ENCODE measurements around the gene KIF26A. TPM values are rescaled to one million over a fixed set of nuclear protein-coding genes. Genes with fewer than 3 reads are reported as not detected.
"Not testable (repeated sequence)": the region's sequence is repeated elsewhere in the genome, so short reads cannot be mapped to it uniquely, and the experiment has no call there.

Gene KIF26A
- polyA plus RNA-seq, 1 experiment: 0.10 TPM

DNA sequence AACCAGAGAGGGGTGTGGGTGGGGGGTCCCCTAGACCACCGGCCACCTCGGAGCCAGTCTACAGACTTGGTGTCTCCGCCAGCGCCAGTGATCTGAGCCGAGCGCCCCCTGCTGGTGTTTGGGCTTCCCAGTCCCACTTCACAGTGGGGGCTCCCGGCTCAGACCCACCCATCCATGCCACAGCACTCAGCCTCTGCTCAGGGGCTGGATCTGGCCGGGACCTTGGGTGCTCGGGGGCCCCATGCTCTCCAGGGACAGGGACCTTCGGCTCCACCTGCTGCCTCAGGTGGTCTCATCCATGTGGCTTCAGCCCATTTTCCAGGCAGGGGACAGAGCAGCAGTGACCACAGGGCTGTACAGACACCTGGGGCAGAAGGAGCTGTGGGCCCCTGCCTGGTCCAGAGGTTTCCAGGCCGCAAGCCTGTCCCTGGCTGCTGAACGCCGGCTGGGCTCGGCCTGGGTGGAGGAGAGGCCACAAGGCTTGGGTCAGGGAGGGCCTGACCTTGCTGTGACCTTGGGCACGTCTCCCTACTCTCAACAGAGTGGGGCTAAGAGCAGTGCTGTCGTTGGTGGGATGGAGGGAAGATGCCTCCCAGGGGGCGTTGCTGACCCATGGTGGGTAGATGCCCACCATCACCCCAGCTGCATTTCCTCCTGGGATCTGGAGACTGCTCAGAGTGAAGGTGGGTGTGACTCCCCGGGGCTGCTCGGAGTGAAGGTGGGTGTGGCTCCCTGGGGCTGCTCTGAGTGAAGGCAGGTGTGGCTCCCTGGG is 86.3 kb downstream of the KIF26A start:
- TF ChIP-seq, protein P1, sequence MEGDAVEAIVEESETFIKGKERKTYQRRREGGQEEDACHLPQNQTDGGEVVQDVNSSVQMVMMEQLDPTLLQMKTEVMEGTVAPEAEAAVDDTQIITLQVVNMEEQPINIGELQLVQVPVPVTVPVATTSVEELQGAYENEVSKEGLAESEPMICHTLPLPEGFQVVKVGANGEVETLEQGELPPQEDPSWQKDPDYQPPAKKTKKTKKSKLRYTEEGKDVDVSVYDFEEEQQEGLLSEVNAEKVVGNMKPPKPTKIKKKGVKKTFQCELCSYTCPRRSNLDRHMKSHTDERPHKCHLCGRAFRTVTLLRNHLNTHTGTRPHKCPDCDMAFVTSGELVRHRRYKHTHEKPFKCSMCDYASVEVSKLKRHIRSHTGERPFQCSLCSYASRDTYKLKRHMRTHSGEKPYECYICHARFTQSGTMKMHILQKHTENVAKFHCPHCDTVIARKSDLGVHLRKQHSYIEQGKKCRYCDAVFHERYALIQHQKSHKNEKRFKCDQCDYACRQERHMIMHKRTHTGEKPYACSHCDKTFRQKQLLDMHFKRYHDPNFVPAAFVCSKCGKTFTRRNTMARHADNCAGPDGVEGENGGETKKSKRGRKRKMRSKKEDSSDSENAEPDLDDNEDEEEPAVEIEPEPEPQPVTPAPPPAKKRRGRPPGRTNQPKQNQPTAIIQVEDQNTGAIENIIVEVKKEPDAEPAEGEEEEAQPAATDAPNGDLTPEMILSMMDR (IDR thresholded peaks at IDR 0.05; ENCODE audit: insufficient read depth, low read depth, low read length): peak; percentile 17; the same call in 1 of the 2 replicates

DNA sequence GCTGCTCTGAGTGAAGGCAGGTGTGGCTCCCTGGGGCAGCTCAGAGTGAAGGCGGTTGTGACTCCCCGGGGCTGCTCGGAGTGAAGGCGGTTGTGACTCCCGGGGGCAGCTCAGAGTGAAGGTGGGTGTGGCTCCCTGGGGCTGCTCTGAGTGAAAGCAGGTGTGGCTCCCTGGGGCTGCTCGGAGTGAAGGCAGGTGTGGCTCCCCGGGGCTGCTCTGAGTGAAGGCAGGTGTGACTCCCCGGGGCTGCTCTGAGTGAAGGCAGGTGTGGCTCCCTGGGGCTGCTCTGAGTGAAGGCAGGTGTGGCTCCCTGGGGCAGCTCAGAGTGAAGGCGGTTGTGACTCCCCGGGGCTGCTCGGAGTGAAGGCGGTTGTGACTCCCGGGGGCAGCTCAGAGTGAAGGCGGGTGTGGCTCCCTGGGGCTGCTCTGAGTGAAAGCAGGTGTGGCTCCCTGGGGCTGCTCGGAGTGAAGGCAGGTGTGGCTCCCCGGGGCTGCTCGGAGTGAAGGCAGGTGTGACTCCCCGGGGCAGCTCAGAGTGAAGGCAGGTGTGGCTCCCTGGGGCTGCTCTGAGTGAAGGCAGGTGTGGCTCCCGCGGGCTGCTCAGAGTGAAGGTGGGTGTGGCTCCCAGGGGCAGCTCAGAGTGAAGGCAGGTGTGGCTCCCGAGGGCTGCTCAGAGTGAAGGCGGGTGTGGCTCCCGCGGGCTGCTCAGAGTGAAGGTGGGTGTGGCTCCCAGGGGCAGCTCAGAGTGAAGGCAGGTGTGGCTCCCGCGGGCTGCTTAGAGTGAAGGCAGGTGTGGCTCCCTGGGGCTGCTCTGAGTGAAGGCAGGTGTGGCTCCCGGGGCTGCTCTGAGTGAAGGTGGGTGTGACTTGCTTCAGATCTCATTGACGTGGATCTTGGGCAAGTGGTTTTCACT is 87.1 kb downstream of the KIF26A start:
- H3K27me3 ChIP-seq (ENCODE audit: control insufficient read depth, insufficient read depth, low read length); H3K36me3 ChIP-seq (ENCODE audit: control insufficient read depth, insufficient read depth, low read length); H3K4me3 ChIP-seq (ENCODE audit: low read depth, low read length); DNase-seq (ENCODE audit: low read depth); POLR2A ChIA-PET; CTCF ChIA-PET: not testable (repeated sequence)

More for the DNA sequence above, 86.3 kb downstream of the KIF26A start:
- H3K4me3 ChIP-seq (ENCODE audit: low read depth, low read length): no peak overlapping the region
- no peaks in the 10 kb centered on the region for H3K36me3 ChIP-seq (ENCODE audit: control insufficient read depth, insufficient read depth, low read length)
- ChIA-PET CTCF (interaction anchor here (0.6 kb wide), 1 partner anchor 11 kb away, joined by 3 read pairs; no protein-coding TSS in a partner anchor), POLR2A (no interaction called here)
- DNase-seq (ENCODE audit: low read depth): no peak
- H3K27me3 ChIP-seq (ENCODE audit: control insufficient read depth, insufficient read depth, low read length): no peaks in the 10 kb centered on the region

DNA sequence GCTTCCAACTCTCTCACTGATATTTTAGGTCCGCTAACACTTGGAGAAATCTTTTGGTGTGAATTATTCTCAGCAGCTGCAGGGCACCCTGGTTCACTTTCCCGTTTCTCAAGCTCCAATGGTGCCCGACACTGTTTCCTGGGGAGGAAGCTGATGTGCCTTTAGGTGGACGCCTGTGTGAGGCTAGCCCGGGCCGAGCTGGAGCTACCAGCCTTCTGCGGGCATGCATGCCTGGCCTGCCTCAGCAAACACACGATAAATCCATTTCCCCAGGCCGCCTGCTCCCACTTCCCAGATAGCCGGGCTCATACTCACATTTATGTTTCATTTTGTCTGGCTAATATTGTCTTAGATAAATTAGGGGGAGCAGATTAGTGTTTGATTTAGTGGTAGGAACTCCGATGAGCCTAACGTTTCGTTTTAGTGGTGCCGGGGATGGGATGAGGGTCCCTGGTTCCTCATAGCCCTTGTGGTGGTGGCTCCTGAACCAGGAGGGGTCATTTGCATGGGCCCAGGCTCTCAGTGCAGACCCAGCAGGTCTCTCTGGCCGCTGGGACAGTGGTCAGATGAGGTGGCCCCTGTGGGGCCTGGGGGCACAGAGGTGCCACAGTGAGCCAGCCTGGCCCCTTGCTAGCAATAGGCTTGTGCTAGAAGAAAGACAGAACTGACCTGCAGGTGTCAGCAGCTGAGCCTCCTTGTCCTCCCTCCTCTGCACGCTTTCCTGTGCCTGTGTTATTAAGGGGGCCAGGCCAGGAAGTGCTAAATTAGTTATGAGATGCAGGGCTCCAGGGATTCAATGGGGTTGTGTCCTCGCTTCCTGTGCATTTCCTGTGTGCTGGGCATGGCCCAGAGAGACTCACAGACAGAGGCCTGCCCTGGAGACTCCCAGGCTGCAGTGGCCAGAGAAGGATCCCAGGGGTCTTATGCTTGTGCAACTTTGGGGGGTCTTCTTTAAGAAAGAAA is 88.3 kb downstream of the KIF26A start:
- no peaks in the 10 kb centered on the region for H3K36me3 ChIP-seq (ENCODE audit: control insufficient read depth, insufficient read depth, low read length)
- H3K4me3 ChIP-seq (ENCODE audit: low read depth, low read length): no peak overlapping the region
- H3K27me3 ChIP-seq (ENCODE audit: control insufficient read depth, insufficient read depth, low read length): no peaks in the 10 kb centered on the region
- CTCF ChIA-PET: no interaction called here
- TF ChIP-seq, protein P1 (IDR thresholded peaks at IDR 0.05; ENCODE audit: insufficient read depth, low read depth, low read length): no peak
- DNase-seq (ENCODE audit: low read depth): no peak
- POLR2A ChIA-PET: no interaction called here

DNA sequence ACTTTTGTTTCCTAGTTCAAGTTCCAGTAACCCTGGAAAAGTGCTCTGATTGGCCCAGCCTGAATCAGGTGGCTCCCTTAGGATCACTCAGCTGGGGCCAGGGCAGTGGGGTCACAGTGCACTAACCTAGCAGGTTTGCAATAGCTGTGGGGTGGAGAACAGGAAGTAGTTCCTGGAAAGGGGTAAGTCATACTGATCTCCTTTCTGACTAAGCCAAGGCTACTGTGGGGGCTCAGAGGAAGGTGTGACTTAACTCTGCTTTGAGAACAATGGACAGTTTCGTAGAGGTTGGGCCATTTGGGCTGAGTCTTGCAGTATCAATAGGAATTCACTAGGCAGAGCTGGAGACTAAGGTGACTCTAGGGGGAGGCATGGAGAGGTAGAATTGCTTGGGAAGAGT is 89.4 kb downstream of the KIF26A start:
- H3K36me3 ChIP-seq (ENCODE audit: control insufficient read depth, insufficient read depth, low read length): no peaks in the 10 kb centered on the region
- ChIA-PET CTCF (interaction anchor here (0.6 kb wide), 1 partner anchor 25 kb away, joined by 3 read pairs; no protein-coding TSS in a partner anchor), POLR2A (no interaction called here)
- no peaks in the 10 kb centered on the region for H3K27me3 ChIP-seq (ENCODE audit: control insufficient read depth, insufficient read depth, low read length)
- TF ChIP-seq, protein P1 (IDR thresholded peaks at IDR 0.05; ENCODE audit: insufficient read depth, low read depth, low read length): no peak
- no peak for DNase-seq (ENCODE audit: low read depth)
- no peak overlapping the region for H3K4me3 ChIP-seq (ENCODE audit: low read depth, low read length)

DNA sequence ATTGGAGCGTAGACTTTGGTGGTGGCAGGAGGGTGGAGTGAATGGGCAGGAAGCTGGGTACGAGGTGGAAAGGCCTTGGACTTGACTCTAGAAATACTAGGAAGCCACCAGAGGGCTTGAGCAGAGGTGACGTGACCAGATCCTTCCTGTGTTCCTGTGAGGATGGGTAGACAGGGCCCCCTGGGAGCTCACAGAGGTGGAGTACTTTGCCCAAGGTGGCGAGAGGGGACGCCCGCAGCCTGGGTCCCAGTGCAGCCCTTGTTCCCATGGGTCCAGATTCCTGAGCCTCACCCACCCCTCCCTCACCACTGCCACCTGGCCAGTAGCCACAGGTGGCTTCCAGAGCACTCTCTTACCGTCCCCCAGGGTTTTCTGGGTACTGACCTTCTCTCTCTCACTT is 89.8 kb downstream of the KIF26A start:
- no peaks in the 10 kb centered on the region for H3K36me3 ChIP-seq (ENCODE audit: control insufficient read depth, insufficient read depth, low read length)
- CTCF ChIA-PET: interaction anchor here (0.6 kb wide), 1 partner anchor 25 kb away, joined by 3 read pairs; no protein-coding TSS in a partner anchor
- TF ChIP-seq, protein P1 (IDR thresholded peaks at IDR 0.05; ENCODE audit: insufficient read depth, low read depth, low read length): no peak
- no peak overlapping the region for H3K4me3 ChIP-seq (ENCODE audit: low read depth, low read length)
- no peaks in the 10 kb centered on the region for H3K27me3 ChIP-seq (ENCODE audit: control insufficient read depth, insufficient read depth, low read length)
- no peak for DNase-seq (ENCODE audit: low read depth)
- POLR2A ChIA-PET: no interaction called here
